H9 (cell line): ENCODE results near the gene CCDC57. TPM values are rescaled to one million over a fixed set of nuclear protein-coding genes. Genes with fewer than 3 reads are reported as not detected.

Experiments
- DNase-seq: peaks from one replicate; pipeline ENCODE4 v3.0.0-alpha.2; 2017
- H2AFZ ChIP-seq: one replicate; pipeline ENCODE4 v1.6.1; 2013; ENCODE audit warnings: mild to moderate bottlenecking, low read length, control low read depth, moderate library complexity
- H2AK5ac ChIP-seq: 2 replicates; pipeline ENCODE4 v1.6.1; 2013; ENCODE audit warnings: low read length, control low read depth, mixed read lengths; ENCODE audit not compliant: insufficient read length
- H2BK120ac ChIP-seq: one replicate; pipeline ENCODE4 v1.6.1; 2013; ENCODE audit warnings: low read depth, mild to moderate bottlenecking, low read length, control low read depth, inconsistent platforms; ENCODE audit not compliant: poor library complexity, severe bottlenecking
- H2BK12ac ChIP-seq: 2 replicates; pipeline ENCODE4 v1.6.1; 2013; ENCODE audit warnings: low read length, control low read depth, mixed read lengths, low read depth; ENCODE audit not compliant: insufficient read length
- H2BK15ac ChIP-seq: 2 replicates; pipeline ENCODE4 v1.6.1; 2013; ENCODE audit warnings: low read depth, low read length, control low read depth
- H2BK20ac ChIP-seq: one replicate; pipeline ENCODE4 v1.6.1; 2013; ENCODE audit warnings: low read depth, mild to moderate bottlenecking, low read length, control low read depth, inconsistent platforms; ENCODE audit not compliant: poor library complexity, severe bottlenecking
- H2BK5ac ChIP-seq: 2 replicates; pipeline ENCODE4 v1.6.1; 2013; ENCODE audit warnings: low read length, control low read depth, mixed read lengths; ENCODE audit not compliant: insufficient read length
- H3K14ac ChIP-seq: 2 replicates; pipeline ENCODE4 v1.6.1; 2013; ENCODE audit warnings: low read length, control low read depth; ENCODE audit not compliant: insufficient read depth
- H3K18ac ChIP-seq: 2 replicates; pipeline ENCODE4 v1.6.1; 2013; ENCODE audit warnings: low read depth, mild to moderate bottlenecking, mixed read lengths, low read length, control low read depth; ENCODE audit not compliant: insufficient read length
- H3K23ac ChIP-seq: 2 replicates; pipeline ENCODE4 v1.6.1; 2013; ENCODE audit warnings: low read length, control low read depth, mixed read lengths, low read depth; ENCODE audit not compliant: insufficient read length
- H3K23me2 ChIP-seq: 2 replicates; pipeline ENCODE4 v1.6.1; 2013; ENCODE audit warnings: low read depth, mild to moderate bottlenecking, mixed read lengths, low read length, control low read depth; ENCODE audit not compliant: insufficient read length, poor library complexity, severe bottlenecking
- H3K27ac ChIP-seq: 2 replicates; pipeline ENCODE4 v1.5.1; 2013; ENCODE audit warnings: low read length, control low read depth, mixed read lengths, low read depth; ENCODE audit not compliant: insufficient read length
- H3K27me3 ChIP-seq: 2 replicates; pipeline ENCODE4 v1.6.1; 2013; ENCODE audit warnings: low read length, control low read depth, inconsistent platforms; ENCODE audit not compliant: insufficient read depth
- H3K4ac ChIP-seq: 2 replicates; pipeline ENCODE4 v1.6.1; 2013; ENCODE audit warnings: low read depth, mild to moderate bottlenecking, control low read depth, inconsistent platforms, low read length, moderate library complexity
- H3K4me1 ChIP-seq: 2 replicates; pipeline ENCODE4 v1.6.1; 2013; ENCODE audit warnings: low read length, control low read depth, inconsistent platforms; ENCODE audit not compliant: insufficient read depth
- H3K4me2 ChIP-seq: 2 replicates; pipeline ENCODE4 v1.6.1; 2013; ENCODE audit warnings: low read length, control low read depth, mixed read lengths; ENCODE audit not compliant: insufficient read length, insufficient read depth
- H3K56ac ChIP-seq: 2 replicates; pipeline ENCODE4 v1.6.1; 2013; ENCODE audit warnings: low read depth, mild to moderate bottlenecking, mixed read lengths, low read length, control low read depth; ENCODE audit not compliant: insufficient read length
- H3K79me1 ChIP-seq: 2 replicates; pipeline ENCODE4 v1.6.1; 2013; ENCODE audit warnings: low read depth, mild to moderate bottlenecking, moderate library complexity, low read length, control low read depth, inconsistent platforms; ENCODE audit not compliant: insufficient read depth, poor library complexity, severe bottlenecking
- H3K79me2 ChIP-seq: 2 replicates; pipeline ENCODE4 v1.6.1; 2013; ENCODE audit warnings: low read length, control low read depth, inconsistent platforms; ENCODE audit not compliant: insufficient read depth
- H3K9ac ChIP-seq: 2 replicates; pipeline ENCODE4 v1.6.1; 2013; ENCODE audit warnings: low read length, control low read depth, mixed read lengths; ENCODE audit not compliant: insufficient read length; ENCODE audit errors: extremely low read depth
- H3K9me3 ChIP-seq: one replicate; pipeline ENCODE4 v1.6.1; 2013; ENCODE audit warnings: low read depth, low read length, inconsistent platforms; ENCODE audit not compliant: control insufficient read depth
- H3T11ph ChIP-seq: one replicate; pipeline ENCODE4 v1.6.1; 2013; ENCODE audit warnings: mild to moderate bottlenecking, low read length, control low read depth, inconsistent platforms
- H4K20me1 ChIP-seq: one replicate; pipeline ENCODE4 v1.6.1; 2013; ENCODE audit not compliant: control insufficient read depth, insufficient read length, insufficient read depth
- H4K5ac ChIP-seq: 2 replicates; pipeline ENCODE4 v1.6.1; 2013; ENCODE audit warnings: low read depth, mild to moderate bottlenecking, mixed read lengths, low read length, control low read depth; ENCODE audit not compliant: insufficient read length
- H4K8ac ChIP-seq: replicated peaks from 2 replicates; pipeline ENCODE4 v1.6.1; 2013; ENCODE audit warnings: low read length, control low read depth, mixed read lengths, low read depth; ENCODE audit not compliant: insufficient read length
- H4K91ac ChIP-seq: 2 replicates; pipeline ENCODE4 v1.6.1; 2013; ENCODE audit warnings: low read depth, mild to moderate bottlenecking, moderate library complexity, mixed read lengths, low read length, control low read depth; ENCODE audit not compliant: insufficient read length
- H3K27ac Mint-ChIP-seq, 3 experiments: 2 replicates in 2 of 3; 3 replicates in 1 of 3; pipeline ENCODE4 v1.8.0; 2020 to 2021; ENCODE audit warnings: mixed read lengths in 3 of 3, mild to moderate bottlenecking in 1 of 3, moderate library complexity in 1 of 3
- H3K27me3 Mint-ChIP-seq: 2 replicates; pipeline ENCODE4 v1.8.0; 2021; ENCODE audit warnings: low read depth, mild to moderate bottlenecking, moderate library complexity, mixed read lengths
- H3K36me3 Mint-ChIP-seq, 3 experiments: 2 replicates in 2 of 3; 3 replicates in 1 of 3; pipeline ENCODE4 v1.8.0; 2020 to 2021; ENCODE audit warnings: low read depth in 3 of 3, mixed read lengths in 3 of 3; ENCODE audit not compliant: insufficient read depth in 1 of 3
- H3K4me1 Mint-ChIP-seq, 2 experiments: 2 replicates each; pipeline ENCODE4 v1.8.0; 2020; ENCODE audit warnings: mixed read lengths in 2 of 2
- H3K4me3 Mint-ChIP-seq, 2 experiments: 2 replicates in 1 of 2; 3 replicates in 1 of 2; pipeline ENCODE4 v1.8.0; 2020 to 2021; ENCODE audit warnings: mild to moderate bottlenecking in 2 of 2, mixed read lengths in 2 of 2, moderate library complexity in 1 of 2
- H3K9me3 Mint-ChIP-seq, 2 experiments: 2 replicates in 1 of 2; 3 replicates in 1 of 2; pipeline ENCODE4 v1.8.0; 2020; ENCODE audit warnings: mild to moderate bottlenecking in 2 of 2, mixed read lengths in 2 of 2, moderate library complexity in 1 of 2
- CTCF ChIP-seq: fragments of 200-600 bp; sonication (generic); conservative IDR thresholded peaks from 3 replicates; pipeline ENCODE4 v1.8.0; 2021; ENCODE audit warnings: antibody characterized with exemption, mild to moderate bottlenecking
- WGBS: extraction: QIAGEN DNeasy Blood & Tissue Kit; methylation state at CpG from one replicate; pipeline ENCODE4 v1.1.7; 2013; ENCODE audit warnings: missing lambda C conversion rate, low lambda C conversion rate, mixed read lengths; ENCODE audit not compliant: insufficient read length; ENCODE audit errors: extremely low coverage; 5-methylcytosine and 5-hydroxymethylcytosine counted together
- total RNA-seq: library from RNA; stranded (reverse); gene quantifications from 2 replicates; pipeline ENCODE4 v1.2.1, GENCODE V29; 2021

The CCDC57 gene
- total RNA-seq, 1 experiment from 2014 or later: 11.0 TPM

GRCh38 chr17:82226146-82226808 lies 13.6 kb upstream of the CCDC57 start:
- Histone ChIP-seq H3K18ac (no peak overlapping the region), H2BK120ac (no peak overlapping the region), H3K4me2 (no peak overlapping the region), H4K5ac (no peak overlapping the region), H3K27me3 (peaks cover 22% of the 10 kb centered on the region; the same call in 1 of the 2 replicates), H2BK15ac (no peak overlapping the region), H2BK12ac (no peak overlapping the region), H3K4me1 (no peaks in the 10 kb centered on the region), H3T11ph (no peak overlapping the region), H3K14ac (no peak overlapping the region), H3K79me1 (no peaks in the 10 kb centered on the region), H4K8ac (no peak overlapping the region), H3K4ac (no peak overlapping the region), H3K23me2 (peaks cover 6% of the 10 kb centered on the region), H2AFZ (no peak overlapping the region), H4K20me1 (peaks cover 2% of the 10 kb centered on the region), H2BK5ac (no peak overlapping the region), H3K27ac (no peak overlapping the region), H2AK5ac (no peak overlapping the region), H3K23ac (no peak overlapping the region), H3K56ac (no peak overlapping the region), H3K79me2 (no peaks in the 10 kb centered on the region), H3K9me3 (no peaks in the 10 kb centered on the region), H3K9ac (no peak overlapping the region), H2BK20ac (no peak overlapping the region), H4K91ac (no peak overlapping the region)
- H3K4me1 Mint-ChIP-seq: peaks cover 2 to 4% of the 10 kb centered on the region in 2 experiments; a peak in 3 of 4 replicates
- WGBS: no CpG with 5 or more reads among the region's 15 CpGs
- TF ChIP-seq CTCF: no peak
- H3K36me3 Mint-ChIP-seq: no peaks in the 10 kb centered on the region; a peak in 1 of 7 replicates
- H3K9me3 Mint-ChIP-seq: 0 out of 5 replicates have a peak, but pooled peaks cover 0 to 3% of the 10 kb centered on the region in 2 experiments
- no peak overlapping the region for H3K4me3 Mint-ChIP-seq
- H3K27me3 Mint-ChIP-seq: peaks cover 63% of the 10 kb centered on the region
- no peak overlapping the region for H3K27ac Mint-ChIP-seq
- no peak for DNase-seq
